ENCODE measurements around the gene COG3. TPM values are rescaled to one million over a fixed set of nuclear protein-coding genes. Genes with fewer than 3 reads are reported as not detected.
"Not testable (repeated sequence)": the region's sequence is repeated elsewhere in the genome, so short reads cannot be mapped to it uniquely, and the experiment has no call there.

The COG3 gene, protein sequence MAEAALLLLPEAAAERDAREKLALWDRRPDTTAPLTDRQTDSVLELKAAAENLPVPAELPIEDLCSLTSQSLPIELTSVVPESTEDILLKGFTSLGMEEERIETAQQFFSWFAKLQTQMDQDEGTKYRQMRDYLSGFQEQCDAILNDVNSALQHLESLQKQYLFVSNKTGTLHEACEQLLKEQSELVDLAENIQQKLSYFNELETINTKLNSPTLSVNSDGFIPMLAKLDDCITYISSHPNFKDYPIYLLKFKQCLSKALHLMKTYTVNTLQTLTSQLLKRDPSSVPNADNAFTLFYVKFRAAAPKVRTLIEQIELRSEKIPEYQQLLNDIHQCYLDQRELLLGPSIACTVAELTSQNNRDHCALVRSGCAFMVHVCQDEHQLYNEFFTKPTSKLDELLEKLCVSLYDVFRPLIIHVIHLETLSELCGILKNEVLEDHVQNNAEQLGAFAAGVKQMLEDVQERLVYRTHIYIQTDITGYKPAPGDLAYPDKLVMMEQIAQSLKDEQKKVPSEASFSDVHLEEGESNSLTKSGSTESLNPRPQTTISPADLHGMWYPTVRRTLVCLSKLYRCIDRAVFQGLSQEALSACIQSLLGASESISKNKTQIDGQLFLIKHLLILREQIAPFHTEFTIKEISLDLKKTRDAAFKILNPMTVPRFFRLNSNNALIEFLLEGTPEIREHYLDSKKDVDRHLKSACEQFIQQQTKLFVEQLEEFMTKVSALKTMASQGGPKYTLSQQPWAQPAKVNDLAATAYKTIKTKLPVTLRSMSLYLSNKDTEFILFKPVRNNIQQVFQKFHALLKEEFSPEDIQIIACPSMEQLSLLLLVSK
- 23.3 and 24.5 TPM in 2 replicates for total RNA-seq (2014; rRNA removed; shearing (Covaris generic))

DNA sequence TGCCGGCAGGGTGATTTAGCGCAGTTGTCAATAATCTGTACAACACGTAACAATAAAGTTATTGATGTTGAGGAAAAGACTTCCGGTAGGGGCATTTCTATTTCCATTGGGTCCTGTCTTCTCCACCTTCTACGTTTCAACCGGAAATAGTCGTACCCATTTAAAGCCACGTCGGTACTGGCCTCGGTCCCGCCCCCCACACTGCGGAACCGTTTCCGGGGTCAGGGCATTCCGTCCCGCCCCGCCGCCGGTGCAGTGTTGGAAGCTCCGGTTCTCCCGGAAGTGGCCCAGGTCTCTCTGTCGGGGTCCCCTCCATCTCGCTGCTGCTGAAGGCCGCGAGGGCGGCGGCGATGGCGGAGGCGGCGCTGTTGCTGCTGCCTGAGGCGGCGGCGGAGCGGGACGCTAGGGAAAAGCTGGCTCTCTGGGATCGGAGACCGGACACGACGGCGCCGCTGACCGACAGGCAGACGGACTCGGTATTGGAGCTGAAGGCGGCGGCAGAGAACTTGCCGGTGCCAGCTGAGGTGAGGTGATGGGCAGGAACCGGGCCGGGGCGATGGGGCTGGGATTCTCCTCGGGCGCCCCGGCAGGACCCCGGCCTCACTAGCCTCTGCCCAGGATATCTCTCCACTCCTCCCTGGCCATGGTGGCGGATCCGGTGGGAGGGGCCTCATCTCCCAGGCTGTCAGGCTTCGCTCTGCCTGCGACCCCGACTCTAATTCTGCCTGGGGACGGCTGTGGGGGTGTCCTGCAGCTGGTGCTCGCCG, at the start of gene COG3:
Gene COG3, plus strand, starts transcription at position 253 of the 767 bp plus-strand sequence. Its CDS starts 98 bp downstream, at position 351.
- H3K4me1 ChIP-seq (replicated peaks) = peaks cover 12% of the 10 kb centered on the region
- peaks cover 26% of the 10 kb centered on the region for H3K36me3 ChIP-seq
- peak within 1 kb of the TSS; percentile 92 for H3K4me3 ChIP-seq
- no peaks in the 10 kb centered on the region for H3K9me3 ChIP-seq (replicated peaks)
- H3K27me3 ChIP-seq (replicated peaks) = no peaks in the 10 kb centered on the region
- peak within 1 kb of the TSS; percentile 71 for H3K27ac ChIP-seq
- DNase-seq (ENCODE audit: low read depth in 1 of 2, low spot score in 2 of 2) = peak; percentile 89 to 90

GRCh38 chr13:45415112-45415511, 49.6 kb upstream of the COG3 start:
- Histone ChIP-seq H3K27ac (no peak overlapping the region), H3K4me1 (replicated peaks) (peaks cover 36% of the 10 kb centered on the region), H3K27me3 (replicated peaks) (no peaks in the 10 kb centered on the region), H3K9me3 (replicated peaks) (no peaks in the 10 kb centered on the region), H3K4me3 (peak overlapping the region; percentile 12; the same call in 1 of the 2 replicates), H3K36me3 (peaks cover 29% of the 10 kb centered on the region)
- no peak for DNase-seq (ENCODE audit: low read depth in 1 of 2, low spot score in 2 of 2)

DNA sequence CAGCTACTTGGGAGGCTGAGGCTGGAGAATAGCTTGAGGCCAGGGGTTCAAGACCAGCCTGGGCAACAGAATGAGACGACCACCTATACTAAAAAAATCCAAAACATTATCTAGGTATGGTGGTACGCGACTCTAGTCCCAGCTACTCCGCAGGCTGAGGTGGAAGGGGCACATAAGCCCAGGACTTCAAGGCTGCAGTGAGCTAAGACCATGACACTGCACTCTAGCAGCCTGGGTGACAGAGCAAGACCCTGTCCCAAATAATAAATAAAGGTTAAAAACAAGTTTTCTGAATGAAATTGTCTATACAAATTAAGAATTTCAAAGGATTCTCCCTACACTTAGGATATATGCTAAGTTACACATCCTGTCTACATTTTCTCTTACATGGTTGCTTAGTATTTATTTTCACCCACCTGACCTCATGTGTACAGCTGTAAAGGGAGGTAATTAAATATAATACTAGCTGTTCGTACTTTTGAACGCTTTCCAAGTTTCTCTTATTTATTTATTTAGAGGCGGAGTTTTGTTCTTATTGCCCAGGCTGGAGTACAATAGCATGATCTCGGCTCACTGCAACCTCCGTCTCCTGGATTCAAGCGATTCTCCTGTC, 48.1 kb upstream of the COG3 start:
- H3K9me3 ChIP-seq (replicated peaks) = no peaks in the 10 kb centered on the region
- H3K4me1 ChIP-seq (replicated peaks) = peaks cover 36% of the 10 kb centered on the region
- no peaks in the 10 kb centered on the region for H3K27me3 ChIP-seq (replicated peaks)
- peak overlapping the region; percentile 60; the same call in 1 of the 2 replicates for H3K27ac ChIP-seq
- H3K4me3 ChIP-seq = peak overlapping the region; percentile 73
- H3K36me3 ChIP-seq = peaks cover 15% of the 10 kb centered on the region
- DNase-seq (ENCODE audit: low read depth in 1 of 2, low spot score in 2 of 2) = peak in 1 of 2 experiments; percentile 12

DNA sequence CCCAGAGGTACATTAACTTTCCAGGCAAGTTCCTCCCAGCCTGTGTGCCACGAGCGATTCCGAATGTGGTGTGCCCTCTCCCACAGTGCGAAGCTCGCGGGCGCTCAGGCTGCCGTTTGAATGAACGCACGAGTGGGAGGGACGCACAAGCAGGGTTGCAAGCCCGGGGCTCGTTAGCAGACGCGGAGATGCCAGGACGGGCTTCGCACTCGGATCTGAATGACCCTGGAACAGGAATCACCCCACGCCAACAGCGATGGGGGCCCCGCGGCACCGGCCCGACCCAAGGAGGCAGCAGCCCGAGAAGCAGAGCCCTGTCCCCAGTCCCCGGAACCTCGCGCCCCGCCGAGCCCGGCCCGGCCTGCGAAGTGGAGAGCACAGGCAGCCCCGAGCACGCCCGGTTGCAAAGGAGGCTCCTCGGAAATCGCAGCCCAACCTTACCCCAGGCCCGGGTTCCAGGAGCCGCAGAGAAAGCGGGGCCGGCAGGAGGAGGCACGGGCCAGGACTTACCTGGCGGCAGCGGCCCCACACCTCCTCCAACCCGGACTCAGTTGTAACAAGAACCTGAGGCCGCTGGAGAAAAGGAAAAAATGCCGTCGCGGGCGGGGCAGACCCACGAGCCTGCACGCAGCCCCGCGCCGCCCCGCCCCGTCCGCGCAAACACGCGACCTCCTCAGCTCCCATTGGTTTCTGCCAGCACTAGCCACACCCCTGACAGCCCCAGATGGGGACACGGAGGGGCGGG, 46.8 kb upstream of the COG3 start, which contains the start of gene SLC25A30:
Gene SLC25A30, minus strand, starts transcription at position 584 of the 745 bp plus-strand sequence. CDS start 6,948 bp downstream, outside the sequence.
- Histone ChIP-seq H3K9me3 (replicated peaks) (no peaks in the 10 kb centered on the region), H3K4me1 (replicated peaks) (peaks cover 30% of the 10 kb centered on the region), H3K4me3 (peak within 1 kb of the TSS; percentile 73)

GRCh38 chr13:45419389-45419788, 45.4 kb upstream of the COG3 start:
- not testable (repeated sequence) for H3K36me3 ChIP-seq; H3K27me3 ChIP-seq (replicated peaks); H3K27ac ChIP-seq; H3K4me3 ChIP-seq; DNase-seq (ENCODE audit: low read depth in 1 of 2, low spot score in 2 of 2); H3K9me3 ChIP-seq (replicated peaks)
- H3K4me1 ChIP-seq (replicated peaks) = peaks cover 15% of the 10 kb centered on the region

More for the DNA sequence above, 46.8 kb upstream of the COG3 start, which contains the start of gene SLC25A30:
- Histone ChIP-seq H3K27ac (peak within 1 kb of the TSS; percentile 60), H3K36me3 (peaks cover 9% of the 10 kb centered on the region; the same call in 1 of the 2 replicates), H3K27me3 (replicated peaks) (no peaks in the 10 kb centered on the region)
- DNase-seq (ENCODE audit: low read depth in 1 of 2, low spot score in 2 of 2) = peak; percentile 89 to 94

DNA sequence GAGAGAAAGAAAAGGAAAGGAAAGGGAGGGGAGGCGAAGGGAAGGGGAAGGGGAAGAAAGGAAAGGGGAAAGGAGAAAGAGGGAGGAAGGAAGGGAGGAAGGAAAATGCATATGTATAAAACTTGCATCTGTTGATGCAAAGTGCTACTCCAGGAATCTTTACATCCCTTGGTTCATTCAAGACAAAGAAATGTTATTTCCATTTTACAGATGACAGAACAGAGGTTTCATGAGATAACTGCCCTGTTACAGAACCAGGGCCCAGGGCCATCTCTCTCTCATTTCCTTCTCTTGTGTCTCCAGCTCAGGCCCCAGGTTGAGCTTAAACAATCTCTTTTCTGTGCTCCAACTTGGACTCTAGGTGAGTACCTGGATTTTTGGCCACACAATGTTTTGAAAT, 44.8 kb upstream of the COG3 start:
- Histone ChIP-seq H3K27ac (no peak overlapping the region), H3K4me3 (no peak overlapping the region), H3K4me1 (replicated peaks) (peaks cover 10% of the 10 kb centered on the region), H3K9me3 (replicated peaks) (no peaks in the 10 kb centered on the region), H3K36me3 (peaks cover 5% of the 10 kb centered on the region; the same call in 1 of the 2 replicates), H3K27me3 (replicated peaks) (no peaks in the 10 kb centered on the region)
- peak in 1 of 2 experiments; percentile 15 for DNase-seq (ENCODE audit: low read depth in 1 of 2, low spot score in 2 of 2)

- no peak overlapping the region for H3K4me3 ChIP-seq
- peak in 1 of 2 experiments; percentile 5 for DNase-seq (ENCODE audit: low read depth in 1 of 2, low spot score in 2 of 2)
- H3K27me3 ChIP-seq (replicated peaks) = no peaks in the 10 kb centered on the region
- no peaks in the 10 kb centered on the region for H3K4me1 ChIP-seq (replicated peaks)
- no peak overlapping the region for H3K27ac ChIP-seq
- H3K36me3 ChIP-seq = no peaks in the 10 kb centered on the region; the same call in 1 of the 2 replicates
- H3K9me3 ChIP-seq (replicated peaks) = no peaks in the 10 kb centered on the region
Measured at GRCh38 chr13:45422731-45423292, 41.9 kb upstream of the COG3 start.

DNA sequence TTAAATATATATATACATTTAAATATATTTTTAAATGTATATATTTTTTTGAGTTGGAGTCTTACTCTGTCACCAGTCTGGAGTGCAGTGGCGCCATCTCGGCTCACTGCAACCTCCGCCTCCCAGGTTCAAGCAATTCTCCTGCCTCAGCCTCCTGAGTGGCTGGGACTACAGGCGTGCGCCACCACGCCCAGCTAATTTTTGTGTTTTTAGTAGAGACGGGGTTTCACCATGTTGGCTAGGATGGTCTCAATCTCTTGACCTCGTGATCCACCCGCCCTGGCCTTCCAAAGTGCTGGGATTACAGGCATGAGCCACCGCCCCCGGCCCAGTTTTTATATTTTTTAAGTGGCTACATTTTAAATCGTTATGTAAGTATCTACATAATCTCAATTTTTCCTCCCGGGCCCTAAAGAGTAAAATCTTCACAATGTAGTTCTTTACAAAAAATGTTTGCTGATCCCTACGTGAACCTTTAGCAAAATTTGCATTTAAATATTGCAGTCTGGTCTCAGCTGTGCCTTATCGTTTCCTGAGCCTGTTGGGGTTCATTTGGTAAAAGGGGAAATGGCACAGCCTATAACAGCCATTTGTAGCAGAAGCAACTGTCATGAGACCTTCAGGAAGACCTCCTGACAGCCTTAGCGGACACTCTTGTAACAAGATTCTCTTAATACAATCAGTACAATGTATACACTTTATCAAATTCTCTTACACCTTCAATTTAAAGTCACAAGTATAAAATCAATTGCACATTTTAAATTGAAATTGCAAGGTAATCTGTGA, 38.5 kb upstream of the COG3 start:
- not testable (repeated sequence) for H3K4me1 ChIP-seq (replicated peaks); DNase-seq (ENCODE audit: low read depth in 1 of 2, low spot score in 2 of 2); H3K27ac ChIP-seq; H3K36me3 ChIP-seq; H3K27me3 ChIP-seq (replicated peaks); H3K9me3 ChIP-seq (replicated peaks); H3K4me3 ChIP-seq

DNA sequence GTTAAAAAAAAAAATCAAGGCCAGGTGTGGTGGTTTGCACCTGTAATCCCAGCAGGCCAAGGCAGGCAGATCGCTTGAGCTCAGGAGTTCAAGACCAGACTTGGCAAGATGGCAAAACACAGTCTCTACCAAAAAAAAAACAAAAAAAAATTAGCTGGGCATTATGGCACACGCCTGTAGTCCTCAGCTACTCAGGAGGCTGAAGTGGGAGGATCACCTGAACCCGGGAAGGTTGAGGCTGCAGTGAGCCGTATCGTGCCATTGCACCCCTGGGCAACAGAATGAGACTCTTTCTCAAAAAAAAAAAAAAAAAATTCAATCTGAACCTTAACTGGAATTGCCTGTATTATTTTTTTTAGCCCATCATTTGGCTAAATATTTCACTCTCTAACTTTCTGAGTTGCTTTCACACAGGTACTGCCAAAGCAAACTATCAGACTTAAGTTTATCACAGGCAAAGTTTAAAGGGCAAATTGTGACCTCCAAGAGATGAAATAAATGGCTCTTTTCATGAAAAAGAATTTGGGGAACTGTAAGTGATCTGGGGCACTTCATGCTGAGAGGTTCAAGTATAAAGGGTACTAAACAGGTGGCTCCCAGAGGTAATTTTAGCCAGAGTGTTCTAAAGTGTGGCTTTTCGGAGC, 31.9 kb upstream of the COG3 start:
- Histone ChIP-seq H3K4me1 (replicated peaks) (no peaks in the 10 kb centered on the region), H3K27me3 (replicated peaks) (no peaks in the 10 kb centered on the region), H3K36me3 (no peaks in the 10 kb centered on the region), H3K27ac (no peak overlapping the region), H3K4me3 (no peak overlapping the region), H3K9me3 (replicated peaks) (no peaks in the 10 kb centered on the region)
- DNase-seq (ENCODE audit: low read depth in 1 of 2, low spot score in 2 of 2) = no peak

DNA sequence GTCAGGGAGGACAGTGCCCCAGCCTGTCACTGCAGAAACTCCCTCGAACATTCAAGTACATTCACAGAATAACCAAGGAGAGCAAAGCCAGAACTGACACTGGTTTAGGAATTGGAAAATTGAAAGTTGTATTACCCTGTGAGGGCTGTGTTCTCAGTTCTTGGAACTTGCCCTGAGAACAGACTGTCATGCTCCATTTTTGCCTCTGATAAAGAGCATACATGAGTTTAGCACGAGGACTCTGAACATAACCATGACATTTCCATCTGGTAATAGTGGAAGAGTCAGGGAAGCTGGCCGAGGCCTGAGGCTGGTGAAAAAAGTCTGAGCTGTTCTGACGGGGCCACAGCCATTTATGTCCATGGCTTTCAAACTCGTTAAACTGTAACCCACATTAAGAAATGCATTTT, 31.4 kb upstream of the COG3 start:
- Histone ChIP-seq H3K36me3 (no peaks in the 10 kb centered on the region), H3K27ac (no peak overlapping the region), H3K27me3 (replicated peaks) (no peaks in the 10 kb centered on the region), H3K4me3 (no peak overlapping the region), H3K9me3 (replicated peaks) (no peaks in the 10 kb centered on the region), H3K4me1 (replicated peaks) (0 out of 2 replicates have a peak, but pooled peaks cover 3% of the 10 kb centered on the region)
- DNase-seq (ENCODE audit: low read depth in 1 of 2, low spot score in 2 of 2) = no peak
